ENCODE data around the gene SLC16A6.
"Not testable (repeated sequence)": the region's sequence is repeated elsewhere in the genome, so short reads cannot be mapped to it uniquely, and the experiment has no call there.

Gene SLC16A6

DNA sequence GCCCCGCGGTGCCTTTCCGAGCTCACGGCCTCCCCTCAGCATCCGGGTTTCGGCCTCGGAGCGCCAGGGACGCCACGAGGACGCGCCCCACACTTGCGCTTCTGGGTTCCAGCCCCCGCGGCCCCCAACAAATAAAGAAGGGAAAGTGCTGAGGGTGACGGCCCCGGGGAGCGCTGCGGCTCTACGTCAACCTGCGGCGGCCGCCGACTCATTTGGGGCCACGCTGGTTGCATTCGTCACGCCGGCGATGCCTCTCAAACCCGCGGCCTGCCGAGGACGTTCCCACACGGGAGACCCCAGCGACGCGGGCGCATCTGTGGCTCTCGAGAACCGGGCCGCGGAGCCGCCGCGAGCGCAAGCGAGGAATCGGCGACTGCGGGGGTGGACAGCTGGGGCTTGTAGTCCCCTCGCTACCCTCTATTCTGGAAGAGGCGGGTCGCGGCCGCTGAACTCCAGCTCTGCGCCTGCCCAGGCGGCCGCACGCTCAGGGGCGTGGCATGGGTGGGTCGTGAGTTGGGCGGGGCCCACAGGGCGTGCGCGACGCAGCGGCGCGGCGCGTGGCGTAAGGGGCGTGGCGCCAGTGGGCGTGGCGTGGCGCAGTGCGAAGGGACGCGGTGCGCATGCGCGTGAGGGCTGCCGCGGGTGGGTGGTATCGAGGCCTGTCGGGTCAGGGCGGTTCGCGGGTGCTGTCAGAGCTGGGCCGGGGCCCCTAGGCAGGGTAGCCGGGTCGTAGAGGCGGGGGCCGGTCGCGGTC, 43.3 kb downstream of the SLC16A6 start, which contains the start of gene AMZ2:
Gene AMZ2 (plus strand): TSS at position 599 of the 754 bp plus-strand sequence. CDS start 2,145 bp downstream, outside the sequence.
- peak within 1 kb of the TSS; percentile 80 for H3K4me3 ChIP-seq (ENCODE audit: low read depth, low read length)
- TF ChIP-seq, protein P1, sequence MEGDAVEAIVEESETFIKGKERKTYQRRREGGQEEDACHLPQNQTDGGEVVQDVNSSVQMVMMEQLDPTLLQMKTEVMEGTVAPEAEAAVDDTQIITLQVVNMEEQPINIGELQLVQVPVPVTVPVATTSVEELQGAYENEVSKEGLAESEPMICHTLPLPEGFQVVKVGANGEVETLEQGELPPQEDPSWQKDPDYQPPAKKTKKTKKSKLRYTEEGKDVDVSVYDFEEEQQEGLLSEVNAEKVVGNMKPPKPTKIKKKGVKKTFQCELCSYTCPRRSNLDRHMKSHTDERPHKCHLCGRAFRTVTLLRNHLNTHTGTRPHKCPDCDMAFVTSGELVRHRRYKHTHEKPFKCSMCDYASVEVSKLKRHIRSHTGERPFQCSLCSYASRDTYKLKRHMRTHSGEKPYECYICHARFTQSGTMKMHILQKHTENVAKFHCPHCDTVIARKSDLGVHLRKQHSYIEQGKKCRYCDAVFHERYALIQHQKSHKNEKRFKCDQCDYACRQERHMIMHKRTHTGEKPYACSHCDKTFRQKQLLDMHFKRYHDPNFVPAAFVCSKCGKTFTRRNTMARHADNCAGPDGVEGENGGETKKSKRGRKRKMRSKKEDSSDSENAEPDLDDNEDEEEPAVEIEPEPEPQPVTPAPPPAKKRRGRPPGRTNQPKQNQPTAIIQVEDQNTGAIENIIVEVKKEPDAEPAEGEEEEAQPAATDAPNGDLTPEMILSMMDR (IDR thresholded peaks at IDR 0.05; ENCODE audit: insufficient read depth, low read length, missing control alignments) = no peak
- POLR2A ChIA-PET = interaction anchor here (0.6 to 1.6 kb wide), 5 partner anchors 38 to 210 kb away, joined by 3 to 4 read pairs (median 3); partner anchors contain the start of gene WIPI1
- CTCF ChIA-PET = interaction anchor here (0.9 to 3.9 kb wide), 16 partner anchors 10 to 356 kb away, joined by 3 to 27 read pairs (median 5); no protein-coding TSS in a partner anchor
- DNase-seq (ENCODE audit: low read depth, low spot score) = peak; percentile 34

DNA sequence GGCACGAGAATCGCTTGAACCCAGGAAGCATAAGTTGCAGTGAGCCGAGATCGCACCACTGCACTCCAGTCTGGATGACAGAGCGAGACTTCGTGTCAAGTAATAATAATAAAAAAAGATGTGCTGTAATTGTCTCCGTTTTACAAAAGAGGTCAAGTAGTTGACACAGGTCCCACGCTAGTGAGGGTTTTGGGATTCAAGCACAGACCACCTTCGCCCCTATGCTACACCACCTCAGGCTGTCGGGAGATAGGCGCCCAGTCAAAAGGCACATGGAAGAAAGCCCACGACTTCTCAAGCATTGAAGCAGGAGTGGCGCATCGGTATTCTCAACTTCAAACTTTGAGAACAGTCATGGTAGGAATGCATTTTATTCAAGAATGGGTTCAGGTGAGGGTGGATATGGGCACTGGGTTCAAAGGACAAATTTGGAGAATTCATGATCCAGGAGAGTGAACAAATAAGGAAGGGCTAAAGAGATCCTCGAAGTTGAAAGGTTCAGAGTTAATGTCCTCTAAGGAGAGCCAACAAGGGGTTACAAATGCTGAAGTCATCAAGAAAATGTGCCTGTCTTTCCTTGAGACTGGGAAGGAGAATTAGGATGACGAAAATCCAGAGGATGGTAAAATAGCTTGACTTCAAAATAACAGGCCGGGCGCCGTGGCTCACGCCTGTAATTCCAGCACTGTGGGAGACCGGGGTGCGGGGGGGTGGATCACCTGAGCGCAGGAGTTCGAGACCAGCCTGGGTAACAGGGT, 44.5 kb downstream of the SLC16A6 start:
- CTCF ChIA-PET = interaction anchor here (0.8 to 3.9 kb wide), 6 partner anchors 17 to 189 kb away, joined by 3 to 27 read pairs (median 15); no protein-coding TSS in a partner anchor
- POLR2A ChIA-PET = no interaction called here
- no peak for DNase-seq (ENCODE audit: low read depth, low spot score)
- H3K4me3 ChIP-seq (ENCODE audit: low read depth, low read length) = no peak overlapping the region
- TF ChIP-seq, protein P1 (IDR thresholded peaks at IDR 0.05; ENCODE audit: insufficient read depth, low read length, missing control alignments) = no peak

DNA sequence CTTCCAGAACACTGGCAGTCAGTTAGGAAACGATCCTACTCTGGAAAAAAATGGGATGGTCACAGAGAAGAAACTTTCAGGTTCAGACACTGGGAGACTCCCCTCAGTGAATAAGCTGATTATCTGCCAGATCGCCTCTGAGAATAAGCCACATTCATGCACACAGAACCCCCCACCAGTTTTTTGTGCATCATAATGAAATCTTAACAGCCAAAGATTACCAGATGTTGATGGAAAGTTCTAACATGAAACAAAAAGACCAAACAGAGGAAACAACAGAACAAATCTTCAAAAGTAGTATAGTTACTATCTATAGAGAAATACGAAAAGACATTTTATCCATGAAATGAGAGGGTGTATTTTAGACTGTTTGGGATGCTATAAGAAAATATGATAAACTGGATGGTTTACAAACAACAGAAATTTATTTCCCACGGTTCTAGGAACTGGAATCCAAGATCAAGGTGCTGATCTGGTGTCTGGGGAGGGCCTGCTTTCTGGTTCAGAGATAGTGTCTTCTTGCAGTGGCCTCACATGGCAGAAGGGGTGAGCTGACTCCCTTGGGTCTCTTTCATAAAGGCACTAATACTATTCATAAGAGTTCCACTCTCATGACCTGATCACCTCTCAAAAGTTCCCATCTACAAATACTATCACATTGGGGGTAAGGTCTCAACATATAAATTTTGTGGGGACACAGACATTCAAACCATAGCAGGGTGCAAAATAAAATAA, 51.1 kb downstream of the SLC16A6 start:
- POLR2A ChIA-PET = no interaction called here
- TF ChIP-seq, protein P1 (IDR thresholded peaks at IDR 0.05; ENCODE audit: insufficient read depth, low read length, missing control alignments) = no peak
- H3K4me3 ChIP-seq (ENCODE audit: low read depth, low read length) = no peak overlapping the region
- CTCF ChIA-PET = no interaction called here
- DNase-seq (ENCODE audit: low read depth, low spot score) = no peak

DNA sequence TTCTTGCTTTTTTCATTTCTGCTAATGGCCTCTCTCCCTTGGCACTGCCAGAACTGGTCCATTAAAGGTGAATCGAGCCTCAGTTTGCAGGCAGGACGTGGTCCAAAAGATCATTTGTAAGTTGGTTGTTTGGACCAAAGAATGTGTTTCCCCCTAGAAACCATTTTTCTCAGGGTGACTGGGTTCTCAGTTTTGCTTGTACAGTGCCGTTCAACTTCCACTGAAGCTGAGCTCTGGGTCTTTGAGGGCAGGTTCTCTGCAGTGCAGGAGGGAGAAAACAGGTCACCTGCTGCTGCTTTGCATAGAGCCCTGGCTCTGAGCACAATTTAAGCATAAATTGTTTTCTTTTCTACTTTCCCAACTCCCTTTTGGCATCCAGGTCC, 52.1 kb downstream of the SLC16A6 start:
- CTCF ChIA-PET = no interaction called here
- POLR2A ChIA-PET = no interaction called here
- no peak overlapping the region for H3K4me3 ChIP-seq (ENCODE audit: low read depth, low read length)
- TF ChIP-seq, protein P1 (IDR thresholded peaks at IDR 0.05; ENCODE audit: insufficient read depth, low read length, missing control alignments) = no peak
- no peak for DNase-seq (ENCODE audit: low read depth, low spot score)

DNA sequence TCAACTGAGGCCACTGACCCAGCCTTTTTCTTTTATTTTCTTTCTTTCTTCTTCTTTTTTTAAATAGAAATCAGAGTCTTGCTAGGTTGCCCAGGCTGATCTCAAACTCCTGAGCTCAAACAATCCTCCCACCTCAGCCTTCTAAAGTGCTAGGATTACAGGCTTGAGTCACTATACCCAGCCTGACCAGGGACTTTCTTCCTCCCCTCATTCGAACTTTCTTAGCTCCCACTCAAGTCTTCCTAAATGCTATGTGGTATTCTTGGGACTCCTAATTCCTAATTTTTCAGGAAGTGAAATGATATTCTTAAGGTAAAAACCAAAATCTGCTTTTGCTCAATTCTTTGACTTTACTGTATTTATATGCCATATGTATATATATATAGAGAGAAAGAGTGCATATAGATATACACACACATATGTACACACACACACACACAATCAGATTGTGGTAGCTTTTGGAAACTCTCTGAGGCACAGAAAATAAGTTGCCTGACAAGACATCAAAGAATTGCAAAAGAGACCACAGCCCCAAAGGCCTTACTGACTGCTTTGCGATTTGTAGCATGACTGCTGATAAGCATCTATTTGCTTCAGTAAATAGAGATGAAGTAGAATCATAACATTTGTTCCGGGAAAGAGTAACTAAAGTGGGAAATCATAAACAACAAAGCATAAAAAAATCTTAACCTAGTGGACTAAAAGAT, 52.6 kb downstream of the SLC16A6 start:
- POLR2A ChIA-PET = no interaction called here
- CTCF ChIA-PET = no interaction called here
- no peak for DNase-seq (ENCODE audit: low read depth, low spot score)
- H3K4me3 ChIP-seq (ENCODE audit: low read depth, low read length) = no peak overlapping the region
- TF ChIP-seq, protein P1 (IDR thresholded peaks at IDR 0.05; ENCODE audit: insufficient read depth, low read length, missing control alignments) = no peak

DNA sequence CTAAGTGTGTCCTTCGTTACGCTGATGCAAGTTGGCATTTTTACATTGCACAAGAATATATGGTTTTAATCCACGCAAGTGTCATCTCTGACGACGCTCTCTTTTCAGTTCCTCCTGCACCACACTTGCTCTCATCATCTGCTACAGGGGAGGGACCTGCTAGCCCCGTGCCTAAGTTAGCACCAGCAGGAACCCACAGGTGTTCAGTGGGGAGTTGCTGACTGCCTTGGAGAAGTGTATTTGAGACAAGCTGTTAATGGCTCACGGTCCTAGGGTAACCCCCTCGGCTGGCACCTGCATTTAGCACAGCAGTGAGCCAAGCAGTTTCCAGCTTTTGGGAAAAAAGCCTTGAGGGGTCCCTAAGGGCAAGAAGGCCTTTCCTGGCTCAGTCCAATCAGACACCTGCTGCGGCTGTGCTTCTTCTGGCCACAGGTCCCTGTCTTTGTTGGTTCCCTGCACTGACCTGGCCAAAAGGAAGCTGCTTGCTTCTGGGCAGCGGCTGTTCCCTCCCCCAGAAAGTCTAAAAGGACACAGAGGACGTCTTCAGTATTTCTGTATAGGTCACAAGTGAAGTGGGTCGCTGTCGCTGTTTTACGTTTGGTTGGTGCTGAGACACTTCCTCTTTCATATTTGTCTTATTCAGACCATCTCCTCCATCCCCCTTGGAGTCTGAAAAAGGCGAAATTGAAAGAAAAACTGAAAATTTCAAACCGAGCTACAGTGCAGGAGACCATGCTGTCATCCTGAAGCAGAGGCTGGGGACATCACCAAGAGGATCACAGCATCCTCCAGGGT, 53.4 kb downstream of the SLC16A6 start:
- DNase-seq (ENCODE audit: low read depth, low spot score); H3K4me3 ChIP-seq (ENCODE audit: low read depth, low read length); POLR2A ChIA-PET: not testable (repeated sequence)
- CTCF ChIA-PET = interaction anchor here (0.6 kb wide), 1 partner anchor 532 kb away, joined by 3 read pairs; no protein-coding TSS in a partner anchor

DNA sequence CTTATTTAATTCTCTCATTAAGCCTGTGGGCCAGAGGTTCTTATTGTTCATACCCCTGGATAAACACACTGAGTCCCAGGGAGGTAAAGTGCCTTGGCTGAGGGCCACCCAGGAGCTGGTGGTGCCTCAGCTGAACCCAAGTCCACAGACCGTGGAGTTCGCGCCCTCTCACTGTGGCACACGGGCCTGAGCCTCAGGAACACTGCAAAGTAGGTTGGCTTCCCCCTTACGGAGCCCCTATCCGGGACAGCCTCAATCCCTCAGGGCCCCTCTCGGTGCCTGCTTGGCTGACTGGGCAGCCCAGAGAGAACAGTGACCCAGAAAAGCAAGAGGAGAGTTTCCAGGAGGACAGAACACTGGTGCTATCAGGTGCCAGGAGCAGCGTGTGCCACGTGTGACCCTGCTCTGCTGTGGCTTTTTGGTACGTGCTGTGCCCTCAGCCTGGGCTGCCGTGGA, 55.6 kb downstream of the SLC16A6 start:
- CTCF ChIA-PET = interaction anchor here (0.6 kb wide), 1 partner anchor 1001 kb away, joined by 3 read pairs; no protein-coding TSS in a partner anchor
- POLR2A ChIA-PET; DNase-seq (ENCODE audit: low read depth, low spot score); H3K4me3 ChIP-seq (ENCODE audit: low read depth, low read length): not testable (repeated sequence)

DNA sequence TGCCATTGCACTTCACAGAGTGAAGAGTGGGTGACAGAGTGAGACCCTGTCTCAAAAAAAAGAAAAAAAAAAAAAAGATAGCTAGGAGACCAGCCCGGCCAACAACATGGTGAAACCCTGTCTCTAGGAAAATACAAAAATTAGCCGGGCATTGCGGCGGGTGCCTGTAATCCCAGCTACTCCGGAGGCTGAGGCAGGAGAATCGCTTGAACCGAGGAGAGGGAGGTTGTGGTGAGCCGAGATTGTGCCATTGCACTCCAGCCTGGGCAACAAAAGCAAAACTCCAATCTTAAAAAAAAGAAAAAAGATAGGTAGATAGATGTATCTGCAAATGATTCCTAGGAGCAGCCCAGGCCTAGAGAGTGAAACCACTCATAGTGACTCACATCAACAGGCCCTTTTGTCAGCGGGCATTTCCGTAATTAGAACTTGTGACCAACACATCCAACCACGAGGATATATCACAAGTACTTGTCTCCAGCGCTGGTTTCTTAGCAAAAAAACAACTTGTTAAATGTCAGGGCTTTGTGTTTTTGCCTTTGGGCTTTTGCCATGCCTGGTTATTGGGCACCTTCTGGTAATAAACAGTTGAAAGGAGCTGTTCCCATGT, 56.1 kb downstream of the SLC16A6 start:
- H3K4me3 ChIP-seq (ENCODE audit: low read depth, low read length); POLR2A ChIA-PET: not testable (repeated sequence)
- peak; percentile 41 for DNase-seq (ENCODE audit: low read depth, low spot score)
- CTCF ChIA-PET = interaction anchor here (0.6 to 1.7 kb wide), 3 partner anchors 63 to 1001 kb away, joined by 3 to 4 read pairs (median 4); no protein-coding TSS in a partner anchor
